Sigmoid colon (tissue), 7 donors: ENCODE results near the gene ETS1. TPM values are rescaled to one million over a fixed set of nuclear protein-coding genes. Genes with fewer than 3 reads are reported as not detected.

Experiments used
- DNase-seq: peaks from one replicate; pipeline ENCODE4 v3.0.0-alpha.2; 2019
- H3K27ac ChIP-seq, 4 donors: fragments of 200-600 bp; sonication (generic); one replicate each; pipeline ENCODE4 v1.5.1; 2016 to 2019; ENCODE audit warnings: mild to moderate bottlenecking in 1 of 4
- H3K27me3 ChIP-seq, 3 donors: fragments of 200-600 bp; sonication (generic); one replicate each; pipeline ENCODE4 v1.5.1; 2019; ENCODE audit warnings: mild to moderate bottlenecking in 1 of 3
- H3K36me3 ChIP-seq, 4 donors: fragments of 200-600 bp; sonication (generic); one replicate each; pipeline ENCODE4 v1.5.1; 2016 to 2019
- H3K4me1 ChIP-seq, 4 donors: fragments of 200-600 bp; sonication (generic); one replicate each; pipeline ENCODE4 v1.5.1; 2017 to 2019
- H3K4me3 ChIP-seq, 4 donors: fragments of 200-600 bp; sonication (generic); one replicate each; pipeline ENCODE4 v1.5.1; 2017 to 2019; ENCODE audit warnings: mild to moderate bottlenecking in 2 of 4, moderate library complexity in 1 of 4
- H3K9me3 ChIP-seq, 4 donors: fragments of 200-600 bp in 3 of 4; sonication (generic) in 3 of 4; one replicate each; pipeline versions ENCODE4 v1.5.1 to v1.6.1; 2013 to 2019
- EP300 ChIP-seq, 4 donors: sonication (generic); formaldehyde crosslinking; IDR thresholded peaks; one replicate each; pipeline ENCODE4 v1.6.1; 2017; ENCODE audit warnings: antibody characterized with exemption in 4 of 4
- POLR2A ChIP-seq, 2 donors: fragments of 450-650 bp; IDR thresholded peaks; one replicate each; pipeline ENCODE4 v1.6.1; 2016; ENCODE audit warnings: antibody characterized with exemption in 2 of 2, mild to moderate bottlenecking in 2 of 2, moderate library complexity in 2 of 2
- POLR2AphosphoS5 ChIP-seq, 4 donors: sonication (generic); formaldehyde crosslinking; IDR thresholded peaks; one replicate each; pipeline ENCODE4 v1.6.1; 2017; ENCODE audit warnings: antibody characterized with exemption in 4 of 4
- WGBS, 2 donors: extraction: QIAGEN DNeasy Blood & Tissue Kit; methylation state at CpG; one replicate each; pipeline ENCODE4 v1.1.7; 2013; 5-methylcytosine and 5-hydroxymethylcytosine counted together
- intact Hi-C: fragments of 100-400 bp; cut with DNase I; formaldehyde crosslinking; loops from one replicate; pipeline ENCODE4 v1.15.1; 2023
- polyA plus RNA-seq, 3 donors: library from polyadenylated mRNA; stranded (reverse); fragments of 200-250 nt; gene quantifications; one replicate each; pipeline ENCODE4 v1.2.3, GENCODE V29; 2013
- total RNA-seq, 4 donors: library from RNA; depleted of rRNA; stranded (reverse); fragments of >200 nt; gene quantifications; one replicate each; pipeline ENCODE4 v1.1.0, GENCODE V29; 2016
- TF ChIP-seq, protein P1 (sequence below), 4 experiments: fragments of 450-650 bp in 3 of 4; fragments of 200-600 bp in 1 of 4; IDR thresholded peaks; one replicate each; pipeline ENCODE4 v1.5.1; 2016 to 2019; ENCODE audit warnings: antibody characterized with exemption in 4 of 4, mild to moderate bottlenecking in 3 of 4, moderate library complexity in 2 of 4
- donor health status: healthy with polysubstance abuse.
- donor health status: Bipolar disorder and iron deficiency.
- donor health status: healthy.

The ETS1 gene
- total and polyA plus RNA-seq, 7 donors, result 12.5 to 122 (median 24.6) TPM

DNA sequence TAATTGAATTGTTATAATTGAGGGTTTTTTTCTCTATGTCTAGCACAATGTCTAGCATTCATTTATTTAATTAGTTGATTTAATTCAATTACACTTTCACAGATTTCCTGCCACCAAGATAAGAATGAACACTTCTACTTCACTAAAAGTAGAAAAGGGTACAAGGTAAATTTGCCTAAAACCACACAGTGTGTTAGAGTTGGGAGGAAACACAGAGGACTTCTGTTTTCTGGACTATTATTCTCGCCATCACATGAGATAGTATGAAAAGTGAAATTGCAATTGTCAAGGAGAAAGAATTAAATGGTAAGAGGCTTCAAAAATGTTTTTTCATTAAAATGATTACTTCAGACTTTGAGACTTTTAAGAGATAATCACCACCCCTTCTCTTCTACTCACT lies 109.5 kb downstream of the ETS1 start:
- peaks cover 0 to 55% (median 25%) of the 10 kb centered on the region in 4 donors for H3K4me1 ChIP-seq
- TF ChIP-seq, protein P1, sequence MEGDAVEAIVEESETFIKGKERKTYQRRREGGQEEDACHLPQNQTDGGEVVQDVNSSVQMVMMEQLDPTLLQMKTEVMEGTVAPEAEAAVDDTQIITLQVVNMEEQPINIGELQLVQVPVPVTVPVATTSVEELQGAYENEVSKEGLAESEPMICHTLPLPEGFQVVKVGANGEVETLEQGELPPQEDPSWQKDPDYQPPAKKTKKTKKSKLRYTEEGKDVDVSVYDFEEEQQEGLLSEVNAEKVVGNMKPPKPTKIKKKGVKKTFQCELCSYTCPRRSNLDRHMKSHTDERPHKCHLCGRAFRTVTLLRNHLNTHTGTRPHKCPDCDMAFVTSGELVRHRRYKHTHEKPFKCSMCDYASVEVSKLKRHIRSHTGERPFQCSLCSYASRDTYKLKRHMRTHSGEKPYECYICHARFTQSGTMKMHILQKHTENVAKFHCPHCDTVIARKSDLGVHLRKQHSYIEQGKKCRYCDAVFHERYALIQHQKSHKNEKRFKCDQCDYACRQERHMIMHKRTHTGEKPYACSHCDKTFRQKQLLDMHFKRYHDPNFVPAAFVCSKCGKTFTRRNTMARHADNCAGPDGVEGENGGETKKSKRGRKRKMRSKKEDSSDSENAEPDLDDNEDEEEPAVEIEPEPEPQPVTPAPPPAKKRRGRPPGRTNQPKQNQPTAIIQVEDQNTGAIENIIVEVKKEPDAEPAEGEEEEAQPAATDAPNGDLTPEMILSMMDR (IDR thresholded peaks at IDR 0.05), result no peak
- no peak for TF ChIP-seq EP300 (IDR thresholded peaks at IDR 0.05)
- TF ChIP-seq POLR2A (IDR thresholded peaks at IDR 0.05), result no peak
- no peak for TF ChIP-seq POLR2AphosphoS5 (IDR thresholded peaks at IDR 0.05)
- WGBS, 2 donors, result 66 to 85% methylated on average over 1 of the region's 1 CpG
- peaks cover 0 to 43% (median 7%) of the 10 kb centered on the region in 4 donors for H3K36me3 ChIP-seq
- no peaks in the 10 kb centered on the region for H3K27me3 ChIP-seq
- intact Hi-C loops, result no loop called here
- no peaks in the 10 kb centered on the region for H3K9me3 ChIP-seq
- H3K27ac ChIP-seq, result no peak overlapping the region
- H3K4me3 ChIP-seq, result no peak overlapping the region
- no peak for DNase-seq

DNA sequence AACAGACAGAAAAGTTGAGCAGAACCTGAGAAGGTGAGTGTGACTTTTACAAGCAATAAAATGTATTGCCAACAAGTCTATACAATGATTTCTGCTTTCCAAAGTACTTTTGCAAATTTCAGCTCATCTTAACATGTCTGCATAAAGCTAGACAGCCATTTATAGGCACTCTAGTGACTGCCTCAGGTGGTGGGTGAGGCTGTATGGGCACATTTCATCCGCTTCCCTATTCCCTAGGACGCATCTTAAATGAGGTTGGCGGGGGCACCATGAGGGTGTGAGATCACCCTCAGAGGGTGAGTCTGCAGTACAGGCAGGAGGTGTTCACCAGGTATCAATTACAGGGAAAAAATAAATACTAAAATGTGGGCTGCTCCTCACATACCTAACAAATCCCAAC lies 110.1 kb downstream of the ETS1 start:
- DNase-seq, result no peak
- Histone ChIP-seq H3K36me3 (peaks cover 0 to 37% (median 7%) of the 10 kb centered on the region in 4 donors), H3K4me3 (no peak overlapping the region), H3K27ac (no peak overlapping the region), H3K4me1 (peaks cover 0 to 50% (median 27%) of the 10 kb centered on the region in 4 donors), H3K9me3 (no peaks in the 10 kb centered on the region), H3K27me3 (no peaks in the 10 kb centered on the region)
- 73 to 88% methylated on average over 3 of the region's 3 CpGs for WGBS, 2 donors
- intact Hi-C loops, result no loop called here
- no peak for TF ChIP-seq POLR2A (IDR thresholded peaks at IDR 0.05)
- no peak for TF ChIP-seq EP300 (IDR thresholded peaks at IDR 0.05)
- TF ChIP-seq POLR2AphosphoS5 (IDR thresholded peaks at IDR 0.05), result no peak
- TF ChIP-seq, protein P1 (IDR thresholded peaks at IDR 0.05), result no peak

DNA sequence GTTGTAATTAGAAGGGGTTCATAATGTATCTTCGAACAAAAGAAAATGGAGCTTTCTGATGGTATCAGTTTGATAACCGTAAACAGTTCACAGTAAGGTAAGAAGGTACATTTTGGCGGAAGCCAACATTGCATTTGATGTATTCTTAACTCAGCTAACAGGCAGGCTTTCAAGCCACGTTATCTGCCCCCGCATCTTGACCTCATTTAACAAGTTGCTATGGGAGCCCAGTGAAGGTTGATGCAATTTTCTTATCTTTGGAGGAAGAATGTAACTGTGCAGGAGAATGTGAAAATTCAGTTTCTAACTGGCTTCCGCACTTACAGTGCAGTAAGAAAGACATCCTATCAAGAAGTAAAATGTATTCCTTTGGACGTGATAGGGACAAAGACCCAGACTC lies 110.6 kb downstream of the ETS1 start:
- H3K36me3 ChIP-seq, result peaks cover 0 to 36% (median 7%) of the 10 kb centered on the region in 4 donors
- intact Hi-C loops, result no loop called here
- 74 to 88% methylated on average over 7 of the region's 7 CpGs for WGBS, 2 donors
- no peak overlapping the region for H3K27ac ChIP-seq
- H3K9me3 ChIP-seq, result no peaks in the 10 kb centered on the region
- no peak overlapping the region for H3K4me3 ChIP-seq
- H3K4me1 ChIP-seq, result peaks cover 0 to 47% (median 29%) of the 10 kb centered on the region in 4 donors
- no peak for DNase-seq
- no peaks in the 10 kb centered on the region for H3K27me3 ChIP-seq
- TF ChIP-seq POLR2AphosphoS5 (IDR thresholded peaks at IDR 0.05) (no peak), EP300 (IDR thresholded peaks at IDR 0.05) (no peak), POLR2A (IDR thresholded peaks at IDR 0.05) (no peak)
- TF ChIP-seq, protein P1 (IDR thresholded peaks at IDR 0.05), result no peak

DNA sequence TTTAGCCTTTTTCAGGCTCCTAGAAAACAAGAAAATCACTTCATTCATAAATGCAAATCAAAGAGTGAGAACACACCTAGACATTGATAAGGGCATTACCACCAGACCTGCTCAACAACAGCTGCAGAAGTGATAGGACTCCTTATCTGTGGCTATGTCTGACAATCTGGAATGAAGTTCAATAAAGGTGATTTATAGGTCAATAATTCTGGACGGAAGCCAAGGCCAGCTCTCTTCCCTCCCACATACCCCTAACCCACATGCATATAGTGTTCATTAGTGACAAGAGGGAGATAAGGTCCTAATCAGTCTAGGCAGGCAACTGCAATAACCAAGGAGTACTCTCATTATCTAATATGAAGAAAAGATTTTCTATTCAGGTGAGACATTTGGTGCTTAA lies 111.3 kb downstream of the ETS1 start:
- TF ChIP-seq EP300 (IDR thresholded peaks at IDR 0.05), result no peak
- no peak for TF ChIP-seq POLR2A (IDR thresholded peaks at IDR 0.05)
- TF ChIP-seq, protein P1 (IDR thresholded peaks at IDR 0.05), result no peak
- no peak for TF ChIP-seq POLR2AphosphoS5 (IDR thresholded peaks at IDR 0.05)
- H3K36me3 ChIP-seq, result peaks cover 0 to 36% (median 7%) of the 10 kb centered on the region in 4 donors
- no peaks in the 10 kb centered on the region for H3K9me3 ChIP-seq
- H3K27ac ChIP-seq, result no peak overlapping the region
- 4 to 40% methylated on average over 1 of the region's 1 CpG for WGBS, 2 donors
- DNase-seq, result no peak
- intact Hi-C loops, result no loop called here
- H3K4me1 ChIP-seq, result peaks cover 0 to 43% (median 29%) of the 10 kb centered on the region in 4 donors
- H3K4me3 ChIP-seq, result no peak overlapping the region
- H3K27me3 ChIP-seq, result no peaks in the 10 kb centered on the region
